ENCODE data around the gene SHANK1.
"Not testable (repeated sequence)": the region's sequence is repeated elsewhere in the genome, so short reads cannot be mapped to it uniquely, and the experiment has no call there.

SHANK1 gene

DNA sequence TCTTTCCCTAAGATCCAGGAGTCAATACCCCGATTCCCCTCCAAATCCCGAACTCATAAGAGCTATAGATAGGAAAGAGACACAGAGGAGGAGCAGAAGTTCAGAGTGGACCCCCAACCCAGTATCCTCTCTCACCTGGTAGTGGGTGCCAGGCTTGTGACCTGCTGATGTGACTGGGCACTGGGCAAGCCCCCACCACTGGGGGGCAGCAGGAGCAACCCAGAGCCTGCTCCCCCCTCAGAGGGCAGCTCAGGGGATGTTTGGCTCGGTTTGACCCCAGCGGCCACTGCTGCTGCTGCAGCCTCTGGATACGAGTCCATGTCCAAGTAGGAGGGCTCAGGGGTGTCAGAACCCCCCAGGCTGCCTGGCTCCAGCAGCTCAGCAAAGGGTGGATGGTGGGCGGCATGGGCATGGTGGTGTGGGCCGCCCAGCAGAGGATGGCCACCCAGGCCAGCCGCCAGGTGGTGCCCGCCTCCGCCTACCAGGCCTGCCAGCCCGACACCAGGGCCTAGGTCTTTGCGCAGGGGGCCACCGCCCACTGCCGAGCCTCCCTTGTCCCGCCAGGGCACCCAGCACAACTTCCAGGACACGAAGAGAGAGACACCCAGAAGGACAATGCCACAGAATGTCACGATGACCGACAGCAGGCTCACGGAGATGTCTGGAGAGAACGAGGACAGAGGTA is 87.3 kb downstream of the SHANK1 start:
- no peak for DNase-seq

DNA sequence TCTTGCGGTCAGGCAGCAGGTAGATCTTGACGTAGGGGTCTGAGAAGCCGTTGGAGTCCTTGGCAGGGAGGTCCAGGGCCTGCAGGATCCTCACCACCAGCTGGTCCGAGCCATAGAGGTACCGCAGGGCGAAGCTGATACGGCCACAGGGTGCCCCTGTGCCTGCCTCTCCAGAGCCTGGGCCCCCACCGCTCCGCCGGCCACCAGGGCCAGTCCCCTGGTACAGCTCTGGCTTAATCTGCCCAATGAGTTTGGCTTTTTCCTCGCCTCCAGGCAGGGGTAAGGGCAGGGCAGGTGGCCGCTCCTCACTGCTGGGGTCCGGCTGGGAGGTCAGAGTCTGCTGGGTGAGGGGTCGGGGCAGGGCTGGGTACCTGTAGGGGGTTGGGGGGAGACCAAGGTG is 89.8 kb downstream of the SHANK1 start:
- no peak for DNase-seq

DNA sequence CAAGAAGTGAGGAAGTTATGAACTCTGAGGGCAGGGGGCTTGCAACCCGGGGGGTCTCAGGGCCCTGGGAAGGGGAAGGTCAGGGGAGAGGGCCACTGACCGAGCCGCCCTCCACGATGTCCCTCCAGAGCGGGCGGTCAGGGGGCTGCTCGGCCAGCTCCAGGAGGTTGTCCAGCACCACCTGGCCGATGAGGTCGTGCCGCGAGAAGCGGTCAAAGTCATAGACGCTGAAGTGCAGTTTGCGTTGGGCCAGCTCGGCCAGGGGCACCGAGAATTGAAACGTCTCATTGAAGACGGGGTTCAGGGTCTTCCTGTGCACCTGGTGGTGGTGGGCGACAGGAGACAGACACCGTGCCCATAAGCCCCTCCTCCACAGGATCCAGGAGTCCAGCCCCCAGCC is 90.4 kb downstream of the SHANK1 start:
- no peak for DNase-seq

DNA sequence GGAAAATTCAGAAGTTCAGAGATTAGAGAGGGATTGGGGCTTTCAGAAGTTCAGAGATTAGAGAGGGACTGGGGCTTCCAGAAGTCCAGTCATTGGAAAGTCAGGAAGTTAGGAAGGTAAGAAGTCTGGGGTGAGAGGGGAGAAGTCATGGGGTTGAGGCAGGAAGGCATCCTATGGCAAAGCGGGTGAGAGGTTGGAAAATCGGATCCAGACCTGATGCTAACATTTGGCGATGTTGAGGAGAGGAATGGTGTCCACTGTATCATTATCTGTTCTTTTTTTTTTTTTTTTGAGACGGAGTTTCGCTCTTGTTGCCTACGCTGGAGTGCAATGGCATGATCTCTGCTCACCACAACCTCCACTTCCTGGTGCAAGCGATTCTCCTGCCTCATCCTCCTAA is 91.1 kb downstream of the SHANK1 start:
- no peak for DNase-seq

DNA sequence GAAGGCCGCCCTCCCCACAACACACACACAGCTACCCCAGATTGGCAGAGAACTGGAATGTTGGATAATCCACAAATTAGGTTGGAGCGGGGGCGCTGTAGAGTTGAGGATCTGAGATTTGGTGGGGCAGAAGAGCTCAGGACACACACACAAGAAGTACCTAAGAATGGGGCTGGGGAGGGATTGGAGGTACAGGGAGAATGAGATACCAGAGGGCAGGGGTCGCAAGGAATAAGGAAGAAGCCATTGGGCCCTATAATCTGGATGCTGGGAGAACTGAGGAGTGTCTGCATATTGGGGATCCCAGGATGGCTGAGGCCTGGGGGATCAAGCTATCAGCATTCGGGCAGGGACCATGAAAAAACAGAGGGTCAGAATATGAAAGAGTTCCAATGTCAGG is 91.5 kb downstream of the SHANK1 start:
- no peak for DNase-seq

DNA sequence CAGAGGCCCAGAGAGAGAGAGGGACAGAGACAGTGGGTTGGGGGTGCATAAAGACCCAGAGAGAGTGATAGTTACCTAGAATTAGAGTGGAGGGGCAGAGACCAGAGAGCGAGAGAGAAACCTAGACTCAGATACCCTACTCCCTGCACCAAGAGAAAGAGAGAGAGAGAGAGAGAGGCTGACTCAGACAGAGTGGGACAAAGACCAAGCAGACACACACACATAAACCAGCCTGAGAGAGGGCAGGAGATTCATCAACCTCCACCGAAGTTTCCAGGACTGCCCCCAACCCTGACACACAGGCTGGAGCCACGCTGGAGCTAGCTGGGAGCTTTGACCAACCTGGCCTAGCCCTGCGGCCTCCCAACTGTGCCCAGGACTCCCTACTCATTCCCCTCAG is 92.8 kb downstream of the SHANK1 start:
- no peak for DNase-seq

DNA sequence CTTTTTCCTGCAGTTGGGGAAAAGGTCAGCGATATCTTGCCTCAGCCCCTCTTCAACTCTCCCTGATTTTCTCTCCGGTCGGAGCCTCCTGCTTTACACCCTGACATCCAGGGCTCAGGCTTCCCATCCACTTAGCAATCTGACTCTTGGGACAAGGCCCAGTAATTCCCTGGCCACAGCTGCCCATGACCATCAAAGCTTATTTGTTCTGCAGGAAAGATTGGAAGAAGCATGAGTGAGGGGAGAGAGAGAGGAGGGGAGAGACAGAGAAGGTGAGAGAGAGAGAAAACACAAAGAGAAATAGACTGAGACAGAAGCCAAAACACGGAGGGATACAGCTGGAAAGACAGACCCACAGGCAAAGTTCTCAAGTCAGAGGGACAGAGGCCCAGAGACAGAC is 93.6 kb downstream of the SHANK1 start:
- DNase-seq: no peak

DNA sequence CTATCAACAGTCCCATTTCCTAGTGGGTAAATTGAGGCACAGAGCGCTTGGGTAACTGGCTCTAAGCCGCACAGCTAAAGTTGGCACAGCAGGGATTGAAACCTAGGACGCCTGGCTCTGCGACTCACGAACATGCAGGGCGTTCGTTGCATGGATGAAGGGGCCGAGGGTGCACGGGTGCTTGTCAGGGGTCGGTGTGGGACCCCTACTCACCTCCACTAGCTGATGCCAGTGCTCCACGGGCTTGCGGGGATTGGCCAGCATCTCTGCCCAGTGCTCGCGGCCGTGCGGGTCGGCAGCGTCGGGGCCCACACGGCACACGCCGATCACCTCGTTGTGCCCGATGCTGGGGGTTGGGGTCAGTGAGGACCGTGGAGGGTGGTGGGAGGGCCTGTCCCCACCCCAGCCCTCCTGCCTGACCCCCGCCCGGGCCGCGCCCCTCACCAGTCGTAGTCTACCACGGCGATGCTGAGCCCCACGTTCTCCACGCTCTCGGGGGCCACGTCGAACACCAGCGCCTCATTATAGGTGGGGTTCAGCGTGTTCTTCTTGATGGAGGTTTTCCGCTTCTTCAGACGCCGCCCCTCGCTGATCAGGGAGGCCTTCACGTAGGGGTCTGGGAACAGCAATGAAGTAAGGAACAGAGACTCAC is 94.5 kb downstream of the SHANK1 start:
- no peak for DNase-seq

DNA sequence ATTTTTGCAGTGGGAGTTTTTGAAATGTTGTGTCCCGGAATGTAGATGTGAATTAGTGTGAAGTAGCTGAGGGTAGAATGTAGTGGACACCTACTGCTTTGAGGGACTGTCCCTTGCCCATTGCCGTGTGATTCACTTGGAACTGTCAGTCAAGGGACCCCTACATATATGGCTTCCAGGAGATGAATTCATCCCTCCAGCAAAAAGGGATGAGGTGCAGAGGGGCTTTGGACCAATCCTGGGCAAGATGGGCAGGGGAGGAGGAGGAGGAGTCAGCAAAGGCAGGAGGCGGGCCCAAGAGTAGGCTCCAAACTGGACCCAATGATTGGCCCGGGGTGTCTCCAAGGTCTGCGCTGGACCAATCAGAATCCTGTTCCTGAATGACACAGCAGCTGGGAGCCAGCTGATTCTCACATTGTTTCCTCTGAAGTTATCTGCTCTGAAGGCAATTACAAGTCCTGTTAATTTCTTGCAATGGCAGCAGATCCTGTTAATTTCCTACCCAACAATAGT is 99.2 kb downstream of the SHANK1 start:
- not testable (repeated sequence) for DNase-seq

DNA sequence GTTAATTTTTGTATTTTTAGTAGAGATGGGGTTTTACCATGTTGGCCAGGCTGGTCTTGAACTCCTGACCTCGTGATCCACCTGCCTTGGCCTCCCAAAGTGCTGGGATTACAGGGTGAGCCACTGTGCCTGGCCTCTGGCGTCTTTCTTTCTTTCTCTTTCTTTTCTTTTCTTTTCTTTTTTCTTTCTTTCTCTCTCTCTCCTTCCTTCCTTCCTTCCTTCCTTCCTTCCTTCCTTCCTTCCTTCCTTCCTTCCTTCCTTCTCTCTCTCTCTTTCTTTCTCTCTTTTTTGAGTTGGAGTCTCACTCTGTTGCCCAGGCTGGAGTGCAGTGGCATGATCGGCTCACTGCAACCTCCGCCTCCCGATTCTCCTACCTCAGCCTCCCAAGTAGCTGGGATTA is 100.4 kb downstream of the SHANK1 start:
- DNase-seq: not testable (repeated sequence)

DNA sequence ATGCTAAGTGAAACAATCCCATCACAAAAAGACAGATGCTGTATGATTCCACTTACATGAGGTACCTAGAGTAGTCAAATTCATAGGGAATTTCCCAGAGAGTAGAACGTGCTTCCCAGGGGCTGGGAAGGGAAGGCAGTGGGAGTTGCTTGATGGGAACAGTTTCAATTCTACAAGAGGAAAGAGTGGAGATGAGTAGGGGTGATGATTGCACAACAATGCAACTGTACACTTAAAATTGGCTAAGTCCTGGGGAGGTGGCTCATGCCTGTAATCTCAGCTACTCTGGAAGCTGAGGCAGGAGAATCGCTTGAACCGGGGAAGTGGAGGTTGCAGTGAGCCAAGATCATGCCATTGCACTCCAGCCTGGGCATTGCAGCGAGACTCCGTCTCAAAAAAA is 101.2 kb downstream of the SHANK1 start:
- not testable (repeated sequence) for DNase-seq

DNA sequence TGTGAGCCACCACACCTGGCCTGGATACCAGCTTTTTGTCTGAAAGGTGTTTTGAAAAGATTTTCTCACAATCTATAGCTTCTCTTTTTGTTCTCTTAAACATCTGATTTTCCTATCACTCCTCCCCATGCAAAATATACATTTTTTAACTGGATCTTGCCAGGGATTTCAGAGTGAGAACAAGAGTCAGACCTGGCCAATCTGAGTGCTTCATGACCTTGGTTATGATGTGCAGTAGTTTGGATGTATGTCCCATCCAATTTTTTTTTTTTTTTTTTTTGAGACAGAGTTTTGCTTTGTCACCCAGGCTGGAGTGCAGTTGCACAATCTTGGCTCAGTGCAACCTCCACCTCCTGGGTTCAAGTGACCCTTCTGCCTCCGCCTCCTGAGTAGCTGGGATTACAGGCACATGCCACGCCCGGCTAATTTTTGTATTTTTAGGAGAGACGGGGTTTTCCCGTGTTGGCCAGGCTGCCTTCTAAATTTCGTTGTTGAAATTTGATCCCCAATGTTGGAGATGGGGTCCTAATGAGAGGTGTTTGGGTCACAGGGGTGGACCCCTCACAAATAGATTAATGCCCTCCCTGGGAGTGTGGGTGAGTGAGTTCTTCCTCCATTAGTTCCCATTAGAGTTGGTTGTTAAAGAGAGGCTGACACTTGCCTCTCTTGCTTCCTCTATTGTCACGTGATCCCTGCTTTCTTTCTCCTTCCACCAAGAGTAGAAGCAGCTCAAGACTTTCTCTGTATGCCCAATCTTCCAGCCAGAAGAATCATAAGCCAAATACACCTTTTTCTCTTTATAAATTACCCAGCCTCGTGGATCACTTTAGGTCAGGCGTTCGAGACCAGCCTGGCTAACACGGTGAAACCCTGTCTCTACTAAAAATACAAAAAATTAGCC is 106.8 kb downstream of the SHANK1 start:
- DNase-seq: not testable (repeated sequence)
